ENCODE results near the gene PIK3CG.
A peak's percentile ranks its signal among the peaks of the same experiment; 100 is the strongest.
"Not testable (repeated sequence)": the region's sequence is repeated elsewhere in the genome, so short reads cannot be mapped to it uniquely, and the experiment has no call there.

PIK3CG gene

DNA sequence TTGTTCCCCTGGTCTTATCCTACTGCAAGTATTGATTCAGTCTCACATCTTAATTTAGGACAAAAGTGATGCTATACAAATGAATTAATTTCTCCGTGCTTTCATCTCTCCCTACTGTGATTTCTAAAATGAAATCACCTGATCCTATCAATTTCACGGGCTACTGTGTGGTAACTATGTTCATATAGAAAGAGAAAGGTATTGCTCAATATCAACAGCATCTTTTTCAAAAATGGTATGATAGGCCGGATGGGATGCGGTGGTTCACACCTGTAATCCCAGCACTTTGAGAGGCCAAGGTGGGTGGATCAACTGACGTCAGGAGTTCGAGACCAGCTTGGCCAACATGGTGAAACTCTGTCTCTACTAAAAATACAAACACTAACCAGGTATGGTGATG is 71.2 kb downstream of the PIK3CG start:
- TF ChIP-seq PAX5 (IDR thresholded peaks at IDR 0.05; ENCODE audit: insufficient read depth, low read length, severe bottlenecking) (no peak), TAF1 (IDR thresholded peaks at IDR 0.05; ENCODE audit: low read depth, low read length) (no peak), POU2F2 (IDR thresholded peaks at IDR 0.05; ENCODE audit: low read depth, low read length) (no peak), POLR2A (IDR thresholded peaks at IDR 0.05; ENCODE audit: low read depth, low read length) (no peak), SPI1 (IDR thresholded peaks at IDR 0.05; ENCODE audit: low read depth, low read length) (no peak), POLR2AphosphoS5 (IDR thresholded peaks at IDR 0.05; ENCODE audit: low read depth, low read length) (no peak)
- FAIRE-seq (no peak), DNase-seq (ENCODE audit: insufficient read length, low spot score) (no peak)

DNA sequence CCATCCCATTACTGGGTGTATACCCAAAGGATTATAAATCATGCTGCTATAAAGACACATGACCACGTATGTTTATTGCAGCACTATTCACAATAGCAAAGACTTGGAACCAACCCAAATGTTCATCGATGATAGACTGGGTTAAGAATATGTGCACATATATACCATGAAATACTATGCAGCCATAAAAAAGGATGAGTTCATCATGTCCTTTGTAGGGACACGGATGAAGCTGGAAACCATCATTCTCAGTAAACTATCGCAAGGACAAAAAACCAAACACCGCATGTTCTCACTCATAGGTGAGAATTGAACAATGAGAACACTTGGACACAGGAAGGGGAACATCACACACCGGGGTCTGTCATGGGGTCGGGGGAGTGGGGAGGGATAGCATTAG is 73.0 kb downstream of the PIK3CG start:
- FAIRE-seq; DNase-seq (ENCODE audit: insufficient read length, low spot score): not testable (repeated sequence)

DNA sequence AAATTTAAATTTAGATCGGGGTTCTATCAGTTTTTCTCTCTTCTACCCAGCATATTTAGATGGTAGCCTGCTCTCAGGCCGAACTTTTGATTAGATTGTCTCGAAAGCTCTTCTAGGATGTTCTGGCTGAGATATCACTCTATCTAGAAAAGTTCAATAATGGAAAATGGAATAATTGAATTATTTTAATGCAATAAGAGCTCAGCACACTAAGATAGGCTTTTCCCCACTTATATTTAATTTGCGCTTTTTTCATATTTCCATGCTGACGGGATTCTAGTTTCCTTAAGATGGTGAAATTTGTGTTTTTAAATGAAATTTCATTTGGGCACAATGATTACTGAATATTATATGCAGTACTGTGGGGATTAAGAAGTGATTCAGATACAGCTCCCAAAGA is 73.7 kb downstream of the PIK3CG start:
- no peak for TF ChIP-seq PAX5 (IDR thresholded peaks at IDR 0.05; ENCODE audit: insufficient read depth, low read length, severe bottlenecking)
- TF ChIP-seq POLR2A (IDR thresholded peaks at IDR 0.05; ENCODE audit: low read depth, low read length) = no peak
- TF ChIP-seq SPI1 (IDR thresholded peaks at IDR 0.05; ENCODE audit: low read depth, low read length) = no peak
- FAIRE-seq (no peak), DNase-seq (ENCODE audit: insufficient read length, low spot score) (no peak)

DNA sequence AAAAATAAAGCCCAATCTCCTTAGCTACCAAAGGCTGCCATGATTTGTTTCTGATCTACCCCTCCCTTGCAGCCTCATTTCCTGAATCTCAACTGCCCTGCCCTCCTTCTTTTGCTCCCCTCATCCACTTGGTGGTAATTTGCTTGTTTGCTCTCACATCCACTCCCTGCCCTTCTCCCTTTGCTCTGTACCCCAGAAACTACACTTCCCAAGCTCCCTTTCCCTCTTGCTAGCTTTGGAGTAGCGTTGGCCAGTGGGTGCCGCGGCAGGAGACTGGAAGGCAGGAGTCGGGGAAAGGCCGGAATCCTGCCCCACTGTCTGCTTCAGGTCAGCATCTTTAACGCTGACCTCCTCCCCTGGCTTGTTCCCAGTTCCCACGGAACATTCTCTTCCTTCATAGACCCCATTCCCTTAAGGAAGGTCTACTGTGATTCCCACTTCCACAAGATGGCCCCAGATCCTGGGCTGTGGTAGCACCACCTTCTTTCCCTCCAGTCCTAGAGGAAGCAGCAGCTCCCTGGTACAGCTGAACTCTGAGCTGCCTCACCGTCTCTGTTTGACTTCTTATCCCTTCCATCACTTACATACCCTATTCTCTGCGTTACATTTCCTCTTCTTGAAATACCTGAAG is 79.1 kb downstream of the PIK3CG start:
- no peak for TF ChIP-seq POU2F2 (IDR thresholded peaks at IDR 0.05; ENCODE audit: low read depth, low read length)
- no peak for TF ChIP-seq PAX5 (IDR thresholded peaks at IDR 0.05; ENCODE audit: insufficient read depth, low read length, severe bottlenecking)
- TF ChIP-seq TAF1 (IDR thresholded peaks at IDR 0.05; ENCODE audit: low read depth, low read length) = no peak
- no peak for TF ChIP-seq SPI1 (IDR thresholded peaks at IDR 0.05; ENCODE audit: low read depth, low read length)
- TF ChIP-seq POLR2AphosphoS5 (IDR thresholded peaks at IDR 0.05; ENCODE audit: low read depth, low read length) = no peak
- no peak for TF ChIP-seq POLR2A (IDR thresholded peaks at IDR 0.05; ENCODE audit: low read depth, low read length)
- DNase-seq (ENCODE audit: insufficient read length, low spot score) = no peak
- no peak for FAIRE-seq

DNA sequence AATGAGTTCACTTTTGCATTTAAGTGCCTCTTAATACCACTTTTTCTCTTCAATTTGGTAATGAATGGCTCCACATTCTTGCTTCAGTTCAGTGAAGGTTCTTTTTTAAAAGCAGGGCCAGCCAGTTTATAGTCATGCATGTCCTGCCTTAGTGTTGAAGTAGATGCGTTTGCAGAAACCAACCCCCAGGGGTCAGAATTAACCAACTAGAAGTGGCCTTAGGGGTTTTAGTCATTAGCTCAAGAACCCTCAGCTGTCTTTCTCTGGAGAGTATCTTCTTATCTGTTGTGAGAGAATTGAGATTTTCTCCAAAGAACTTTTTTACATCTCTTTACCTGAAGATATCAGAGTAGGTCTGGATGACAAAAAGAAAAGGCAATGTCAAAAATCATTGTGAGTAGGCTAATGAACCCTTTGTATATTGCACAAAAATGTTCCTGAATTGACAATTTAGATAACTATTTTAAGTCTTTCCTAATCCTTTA is 82.2 kb downstream of the PIK3CG start:
- TF ChIP-seq POLR2A (IDR thresholded peaks at IDR 0.05; ENCODE audit: low read depth, low read length) (no peak), SPI1 (IDR thresholded peaks at IDR 0.05; ENCODE audit: low read depth, low read length) (no peak), TAF1 (IDR thresholded peaks at IDR 0.05; ENCODE audit: low read depth, low read length) (no peak), POU2F2 (IDR thresholded peaks at IDR 0.05; ENCODE audit: low read depth, low read length) (no peak), POLR2AphosphoS5 (IDR thresholded peaks at IDR 0.05; ENCODE audit: low read depth, low read length) (no peak), PAX5 (IDR thresholded peaks at IDR 0.05; ENCODE audit: insufficient read depth, low read length, severe bottlenecking) (no peak)
- peak; percentile 37 for DNase-seq (ENCODE audit: insufficient read length, low spot score)
- FAIRE-seq = no peak

DNA sequence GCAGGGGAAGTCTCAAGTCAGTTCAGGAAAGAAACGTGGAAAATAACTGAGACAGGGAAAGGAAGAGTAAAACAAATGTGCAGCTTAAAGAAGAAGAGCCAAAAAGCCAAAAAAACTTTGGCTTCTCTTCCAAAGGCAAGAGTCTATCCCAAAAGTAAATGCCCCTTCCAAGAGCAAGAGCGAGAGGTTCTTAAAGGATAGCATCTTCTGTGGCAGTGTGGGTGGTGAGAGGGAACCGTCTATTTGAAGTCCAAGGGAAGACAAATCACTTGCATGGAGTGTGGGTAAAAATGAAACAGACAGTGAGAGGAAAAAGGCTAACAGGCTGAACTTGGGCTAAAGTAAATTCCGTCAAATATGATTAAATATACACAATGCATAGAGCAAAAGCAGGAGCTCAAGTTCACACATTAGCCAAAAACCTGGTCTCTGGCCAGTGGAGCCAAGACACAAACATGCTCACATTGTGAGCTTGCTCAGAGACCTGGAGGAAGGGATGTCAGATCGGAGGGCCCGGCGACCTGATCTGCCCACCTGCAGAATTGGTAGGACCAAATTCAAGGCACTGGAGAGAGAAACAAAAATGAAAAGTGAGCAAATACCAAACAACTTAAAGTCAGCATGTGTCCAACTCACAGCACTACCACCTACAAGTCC is 87.0 kb downstream of the PIK3CG start:
- TF ChIP-seq PAX5 (IDR thresholded peaks at IDR 0.05; ENCODE audit: insufficient read depth, low read length, severe bottlenecking) (no peak), POLR2A (IDR thresholded peaks at IDR 0.05; ENCODE audit: low read depth, low read length) (no peak), POU2F2 (IDR thresholded peaks at IDR 0.05; ENCODE audit: low read depth, low read length) (no peak), TAF1 (IDR thresholded peaks at IDR 0.05; ENCODE audit: low read depth, low read length) (no peak), POLR2AphosphoS5 (IDR thresholded peaks at IDR 0.05; ENCODE audit: low read depth, low read length) (no peak), SPI1 (IDR thresholded peaks at IDR 0.05; ENCODE audit: low read depth, low read length) (no peak)
- FAIRE-seq = no peak

DNA sequence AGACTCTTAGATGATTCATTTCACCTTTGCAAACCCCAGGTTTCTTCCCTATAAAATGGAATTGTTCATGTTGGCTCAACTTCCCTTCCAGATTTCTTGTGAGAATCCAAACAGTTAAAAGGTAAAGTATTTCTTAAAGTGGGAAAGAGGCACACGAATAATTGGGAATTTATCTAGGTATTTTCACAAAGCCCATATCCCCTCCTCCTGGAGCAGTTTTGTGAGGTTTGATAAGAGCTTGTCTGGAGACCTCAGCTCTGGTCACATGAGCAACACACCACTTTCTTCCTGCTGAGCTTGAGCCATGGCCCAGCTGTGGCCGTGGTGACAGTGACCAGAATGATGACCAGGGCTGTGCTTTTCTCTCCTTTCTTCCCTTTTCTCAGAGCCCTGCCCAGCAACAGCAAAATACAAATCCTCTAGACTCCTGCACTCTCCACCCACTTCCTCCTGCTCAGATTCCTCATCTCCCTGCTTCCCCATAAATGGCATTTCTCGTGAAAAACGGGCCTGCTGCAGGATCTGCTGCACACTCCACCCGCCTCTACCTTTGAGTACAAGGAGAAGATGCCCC is 87.7 kb downstream of the PIK3CG start:
- no peak for TF ChIP-seq PAX5 (IDR thresholded peaks at IDR 0.05; ENCODE audit: insufficient read depth, low read length, severe bottlenecking)
- DNase-seq (ENCODE audit: insufficient read length, low spot score) = no peak
- FAIRE-seq = no peak

More for the DNA sequence above, 87.0 kb downstream of the PIK3CG start:
- no peak for DNase-seq (ENCODE audit: insufficient read length, low spot score)

DNA sequence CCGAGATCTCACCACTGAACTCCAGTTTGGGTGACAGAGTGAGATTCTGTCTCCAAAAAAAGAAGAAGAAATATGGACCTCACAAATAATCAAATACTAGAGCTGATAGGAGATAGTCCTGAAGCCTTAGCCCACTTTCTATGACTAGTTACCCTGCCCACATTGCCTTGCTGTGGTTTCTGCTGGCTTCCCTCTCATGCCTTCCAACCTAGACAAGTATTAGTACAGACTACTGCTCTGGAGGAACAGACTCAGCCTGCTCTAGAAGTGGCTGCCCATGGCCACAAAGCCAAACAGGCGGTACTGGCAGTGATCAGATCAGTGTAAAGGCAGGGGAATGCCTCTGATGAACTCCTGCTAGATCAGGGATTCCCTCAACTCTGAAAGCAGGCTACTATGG is 89.8 kb downstream of the PIK3CG start:
- no peak for FAIRE-seq
- TF ChIP-seq PAX5 (IDR thresholded peaks at IDR 0.05; ENCODE audit: insufficient read depth, low read length, severe bottlenecking) (no peak), POU2F2 (IDR thresholded peaks at IDR 0.05; ENCODE audit: low read depth, low read length) (no peak), POLR2A (IDR thresholded peaks at IDR 0.05; ENCODE audit: low read depth, low read length) (no peak), POLR2AphosphoS5 (IDR thresholded peaks at IDR 0.05; ENCODE audit: low read depth, low read length) (no peak), TAF1 (IDR thresholded peaks at IDR 0.05; ENCODE audit: low read depth, low read length) (no peak), SPI1 (IDR thresholded peaks at IDR 0.05; ENCODE audit: low read depth, low read length) (no peak)
- no peak for DNase-seq (ENCODE audit: insufficient read length, low spot score)

DNA sequence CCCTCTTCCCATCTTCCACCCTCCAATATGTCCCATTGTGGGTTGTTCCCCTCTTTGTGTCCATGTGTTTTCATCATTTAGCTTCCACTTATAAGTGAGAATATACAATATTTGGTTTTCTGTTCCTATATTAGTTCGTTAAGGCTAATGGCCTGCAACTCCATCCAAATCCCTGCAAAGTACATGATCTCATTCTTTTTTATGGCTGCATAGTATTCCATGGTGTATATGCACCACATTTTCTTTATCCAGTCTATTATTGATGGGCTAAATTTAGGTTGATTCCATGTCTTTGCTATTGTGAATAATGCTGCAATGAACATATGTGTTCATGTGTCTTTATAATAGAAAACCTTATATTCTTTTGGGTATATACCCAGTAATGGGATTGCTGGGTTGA is 90.8 kb downstream of the PIK3CG start:
- FAIRE-seq; DNase-seq (ENCODE audit: insufficient read length, low spot score): not testable (repeated sequence)

Data from GM12891 (cell line).